ENCODE results near the gene EFCC1. TPM values are rescaled to one million over a fixed set of nuclear protein-coding genes. Genes with fewer than 3 reads are reported as not detected.

Gene EFCC1
- total RNA-seq, 4 donors from 2014 or later = 0.19 to 2.9 (median 0.48) TPM

- Histone ChIP-seq H3K27me3 (no peaks in the 10 kb centered on the region), H3K4me3 (no peak overlapping the region), H3K36me3 (peaks cover 0 to 13% (median 0%) of the 10 kb centered on the region in 3 donors), H3K27ac (no peak overlapping the region), H3K9me3 (no peaks in the 10 kb centered on the region), H3K4me1 (peaks cover 9 to 33% (median 18%) of the 10 kb centered on the region in 3 donors)
- no peak for TF ChIP-seq POLR2A (IDR thresholded peaks at IDR 0.05)
- TF ChIP-seq CTCF (IDR thresholded peaks at IDR 0.05) = no peak
- intact Hi-C loops (cut with DNase I) = no loop called here
- no peak for DNase-seq
- 86 to 88% methylated on average over 11 to 13 of the region's 13 CpGs for WGBS, 2 donors
These were observed 27.8 kb downstream of the EFCC1 start for GRCh38 chr3:129028866-129029265.

DNA sequence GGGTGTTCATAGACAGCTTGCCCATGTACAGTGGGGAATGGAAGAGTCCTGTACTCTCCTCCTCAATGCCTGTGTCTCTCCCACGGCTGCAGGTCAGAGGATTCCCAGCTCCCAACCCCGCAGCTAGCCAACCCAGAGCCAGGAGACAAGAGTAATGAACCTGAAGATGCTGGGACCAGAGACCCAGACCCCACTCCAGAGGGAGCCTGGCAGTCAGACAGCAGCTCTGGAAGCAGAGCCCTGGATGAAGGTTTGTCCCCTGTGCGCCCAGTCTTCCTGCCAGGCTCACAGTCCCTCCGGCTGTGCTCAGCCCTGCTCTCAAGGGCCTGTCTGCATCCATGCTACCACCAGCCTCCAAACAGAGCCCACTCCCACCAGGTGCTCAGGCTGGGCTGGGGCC is 29.5 kb downstream of the EFCC1 start:
- no peaks in the 10 kb centered on the region for H3K27me3 ChIP-seq
- H3K36me3 ChIP-seq = peaks cover 0 to 13% (median 0%) of the 10 kb centered on the region in 3 donors
- intact Hi-C loops (cut with DNase I) = no loop called here
- no peak for TF ChIP-seq CTCF (IDR thresholded peaks at IDR 0.05)
- no peak for TF ChIP-seq POLR2A (IDR thresholded peaks at IDR 0.05)
- no peak overlapping the region for H3K27ac ChIP-seq
- DNase-seq = no peak
- no peaks in the 10 kb centered on the region for H3K9me3 ChIP-seq
- peaks cover 9 to 21% (median 14%) of the 10 kb centered on the region in 3 donors for H3K4me1 ChIP-seq
- H3K4me3 ChIP-seq = no peak overlapping the region
- 92 to 100% methylated on average over 2 to 3 of the region's 4 CpGs for WGBS, 2 donors

- Histone ChIP-seq H3K9me3 (no peaks in the 10 kb centered on the region), H3K27me3 (no peaks in the 10 kb centered on the region), H3K27ac (no peak overlapping the region), H3K36me3 (peaks cover 0 to 13% (median 0%) of the 10 kb centered on the region in 3 donors), H3K4me1 (peaks cover 6 to 11% (median 6%) of the 10 kb centered on the region in 3 donors), H3K4me3 (no peak overlapping the region)
- WGBS, 2 donors = 44 to 79% methylated on average over 4 to 6 of the region's 10 CpGs
- TF ChIP-seq POLR2A (IDR thresholded peaks at IDR 0.05) (no peak), CTCF (IDR thresholded peaks at IDR 0.05) (no peak)
- intact Hi-C loops (cut with DNase I) = no loop called here
- no peak for DNase-seq
These were observed 30.5 kb downstream of the EFCC1 start for GRCh38 chr3:129031476-129032215.

DNA sequence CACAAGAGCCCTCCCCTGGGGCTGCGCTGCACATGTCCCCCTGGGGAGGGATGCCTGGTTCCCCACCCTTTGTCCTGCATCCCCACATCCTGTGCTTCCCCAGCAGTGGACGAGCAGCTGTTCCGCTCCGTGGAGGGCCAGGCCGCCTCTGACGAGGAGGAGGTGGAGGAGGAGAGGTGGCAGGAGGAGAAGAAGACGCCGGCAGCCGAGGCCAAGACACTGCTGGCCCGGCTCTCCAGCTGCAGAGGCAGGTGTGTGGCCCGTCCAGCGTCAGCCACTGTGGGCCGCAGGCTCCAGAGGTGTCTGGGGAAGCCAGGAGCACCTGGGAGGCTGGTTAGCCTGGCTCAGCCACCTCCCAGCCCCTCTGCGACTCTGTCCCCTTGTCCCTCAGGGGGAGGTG is 31.6 kb downstream of the EFCC1 start:
- WGBS, 2 donors = 87 to 90% methylated on average over 4 to 7 of the region's 14 CpGs
- intact Hi-C loops (cut with DNase I) = no loop called here
- no peak for DNase-seq
- peaks cover 0 to 13% (median 0%) of the 10 kb centered on the region in 3 donors for H3K36me3 ChIP-seq
- H3K9me3 ChIP-seq = no peaks in the 10 kb centered on the region
- H3K4me3 ChIP-seq = no peak overlapping the region
- no peak overlapping the region for H3K27ac ChIP-seq
- no peaks in the 10 kb centered on the region for H3K4me1 ChIP-seq
- no peak for TF ChIP-seq POLR2A (IDR thresholded peaks at IDR 0.05)
- no peak for TF ChIP-seq CTCF (IDR thresholded peaks at IDR 0.05)
- H3K27me3 ChIP-seq = no peaks in the 10 kb centered on the region

- TF ChIP-seq POLR2A (IDR thresholded peaks at IDR 0.05) (no peak), CTCF (IDR thresholded peaks at IDR 0.05) (no peak)
- intact Hi-C loops (cut with DNase I) = no loop called here
- H3K27ac ChIP-seq = no peak overlapping the region
- DNase-seq = no peak
- H3K4me3 ChIP-seq = no peak overlapping the region
- 69 to 85% methylated on average over 5 to 6 of the region's 7 CpGs for WGBS, 2 donors
- H3K4me1 ChIP-seq = no peaks in the 10 kb centered on the region
- peaks cover 0 to 2% (median 0%) of the 10 kb centered on the region in 4 donors for H3K27me3 ChIP-seq
- no peaks in the 10 kb centered on the region for H3K9me3 ChIP-seq
- H3K36me3 ChIP-seq = peaks cover 0 to 13% (median 0%) of the 10 kb centered on the region in 3 donors
These were observed 32.0 kb downstream of the EFCC1 start for GRCh38 chr3:129033151-129033550.

Data from esophagus squamous epithelium (tissue), 5 donors.